ENCODE data around the gene PPP1R36. TPM values are rescaled to one million over a fixed set of nuclear protein-coding genes. Genes with fewer than 3 reads are reported as not detected.
"Not testable (repeated sequence)": the region's sequence is repeated elsewhere in the genome, so short reads cannot be mapped to it uniquely, and the experiment has no call there.

Gene PPP1R36
- polyA plus RNA-seq, 3 donors = 0.89 to 7.9 (median 1.0) TPM

DNA sequence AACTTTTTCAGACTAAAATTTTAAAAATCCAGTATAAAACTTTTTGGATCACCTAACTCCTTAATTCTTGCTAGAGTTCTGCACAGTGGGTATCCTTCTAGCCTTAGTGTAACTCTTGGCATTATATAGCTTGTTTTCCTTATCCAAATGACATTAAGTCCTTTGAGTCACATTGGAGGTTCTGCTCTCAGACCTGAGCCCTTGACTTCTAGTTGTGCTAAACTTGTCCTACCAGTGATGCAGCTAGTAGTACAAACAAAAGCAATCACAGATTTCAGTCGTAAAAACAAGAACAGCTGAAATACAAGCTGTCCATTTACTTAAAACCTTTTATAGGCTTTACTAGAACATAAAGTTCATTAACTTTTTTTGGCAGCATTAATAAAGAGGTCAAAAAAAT, 34.7 kb upstream of the PPP1R36 start:
- WGBS, 3 donors = 19 to 68% (median 65%) methylated on average over 1 of the region's 1 CpG
- no peak overlapping the region for H3K27ac ChIP-seq (ENCODE audit: low read depth, low read length)

DNA sequence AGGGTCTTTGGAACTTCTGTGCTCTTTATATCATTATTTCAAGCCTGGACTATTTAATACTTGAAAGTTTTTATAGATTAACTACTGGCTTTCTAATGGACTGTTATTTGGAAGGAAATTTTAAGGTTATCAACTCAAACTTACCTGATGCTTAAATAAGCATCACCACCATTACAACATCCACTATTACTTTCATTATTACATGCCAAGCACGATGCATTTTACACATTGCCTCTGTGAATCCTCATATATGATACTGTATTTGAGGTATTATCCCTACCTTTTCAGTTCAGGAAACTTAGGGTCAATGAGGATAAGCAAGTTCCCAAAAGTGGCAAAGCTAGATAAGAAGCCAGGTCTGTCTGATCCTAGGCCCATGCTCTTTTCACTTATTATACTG, 32.8 kb upstream of the PPP1R36 start:
- H3K27ac ChIP-seq (ENCODE audit: low read depth, low read length) = no peak overlapping the region
- 82 to 92% (median 83%) methylated on average over 1 of the region's 1 CpG for WGBS, 3 donors

- H3K27ac ChIP-seq (ENCODE audit: low read depth, low read length) = not testable (repeated sequence)
These were observed 32.1 kb upstream of the PPP1R36 start for GRCh38 chr14:64517667-64518066.

GRCh38 chr14:64518229-64518628, 31.5 kb upstream of the PPP1R36 start:
- H3K27ac ChIP-seq (ENCODE audit: low read depth, low read length) = no peak overlapping the region
- 58 to 78% (median 72%) methylated on average over 4 of the region's 4 CpGs for WGBS, 3 donors

More at GRCh38 chr14:64517667-64518066, 32.1 kb upstream of the PPP1R36 start:
- WGBS, 3 donors = 75 to 93% (median 81%) methylated on average over 6 of the region's 6 CpGs

GRCh38 chr14:64520699-64521098, 29.1 kb upstream of the PPP1R36 start:
- H3K27ac ChIP-seq (ENCODE audit: low read depth, low read length) = no peak overlapping the region
- WGBS, 3 donors = 92 to 100% (median 97%) methylated on average over 4 of the region's 4 CpGs

GRCh38 chr14:64522591-64523355, 27.0 kb upstream of the PPP1R36 start:
- WGBS, 3 donors = 86 to 91% (median 90%) methylated on average over 9 of the region's 9 CpGs
- H3K27ac ChIP-seq (ENCODE audit: low read depth, low read length) = no peak overlapping the region

DNA sequence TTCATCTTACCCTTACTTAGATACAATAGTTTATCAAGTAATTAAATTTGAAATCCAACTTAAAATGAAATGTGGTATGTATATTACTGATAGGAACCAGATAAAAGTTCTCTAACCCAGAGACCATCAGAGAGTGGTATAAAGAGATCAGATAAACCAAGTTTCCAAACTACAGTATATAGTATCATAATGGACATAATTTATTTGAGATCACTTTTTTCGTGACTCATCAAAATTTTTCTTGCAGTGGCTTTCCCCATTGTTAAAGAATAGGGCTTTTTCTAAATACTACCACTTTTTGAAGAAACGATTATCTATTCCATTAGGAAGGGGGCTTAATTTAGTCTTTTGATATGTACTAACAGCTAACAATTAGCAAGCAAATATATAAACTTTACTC, 24.4 kb upstream of the PPP1R36 start:
- H3K27ac ChIP-seq (ENCODE audit: low read depth, low read length) = no peak overlapping the region
- 91 to 95% (median 91%) methylated on average over 2 of the region's 2 CpGs for WGBS, 3 donors

- WGBS, 3 donors = 78 to 85% (median 79%) methylated on average over 2 of the region's 2 CpGs
- H3K27ac ChIP-seq (ENCODE audit: low read depth, low read length) = no peak overlapping the region
These were observed 18.2 kb upstream of the PPP1R36 start for GRCh38 chr14:64531567-64531966.

GRCh38 chr14:64536488-64537245, 13.1 kb upstream of the PPP1R36 start:
- H3K27ac ChIP-seq (ENCODE audit: low read depth, low read length) = no peak overlapping the region
- WGBS, 3 donors = 84 to 91% (median 88%) methylated on average over 4 of the region's 4 CpGs

GRCh38 chr14:64540208-64541202, 9.3 kb upstream of the PPP1R36 start, which contains the start of gene HSPA2:
HSPA2 (plus strand) TSS chr14:64540741; CDS start chr14:64540850, 109 bp downstream.
- 5 to 8% (median 8%) methylated on average over 79 of the region's 79 CpGs for WGBS, 3 donors
- H3K27ac ChIP-seq (ENCODE audit: low read depth, low read length) = no peak within 1 kb of the TSS

GRCh38 chr14:64541261-64541971, 8.3 kb upstream of the PPP1R36 start:
- WGBS, 3 donors = 17 to 26% (median 22%) methylated on average over 73 of the region's 73 CpGs
- H3K27ac ChIP-seq (ENCODE audit: low read depth, low read length) = no peak overlapping the region

DNA sequence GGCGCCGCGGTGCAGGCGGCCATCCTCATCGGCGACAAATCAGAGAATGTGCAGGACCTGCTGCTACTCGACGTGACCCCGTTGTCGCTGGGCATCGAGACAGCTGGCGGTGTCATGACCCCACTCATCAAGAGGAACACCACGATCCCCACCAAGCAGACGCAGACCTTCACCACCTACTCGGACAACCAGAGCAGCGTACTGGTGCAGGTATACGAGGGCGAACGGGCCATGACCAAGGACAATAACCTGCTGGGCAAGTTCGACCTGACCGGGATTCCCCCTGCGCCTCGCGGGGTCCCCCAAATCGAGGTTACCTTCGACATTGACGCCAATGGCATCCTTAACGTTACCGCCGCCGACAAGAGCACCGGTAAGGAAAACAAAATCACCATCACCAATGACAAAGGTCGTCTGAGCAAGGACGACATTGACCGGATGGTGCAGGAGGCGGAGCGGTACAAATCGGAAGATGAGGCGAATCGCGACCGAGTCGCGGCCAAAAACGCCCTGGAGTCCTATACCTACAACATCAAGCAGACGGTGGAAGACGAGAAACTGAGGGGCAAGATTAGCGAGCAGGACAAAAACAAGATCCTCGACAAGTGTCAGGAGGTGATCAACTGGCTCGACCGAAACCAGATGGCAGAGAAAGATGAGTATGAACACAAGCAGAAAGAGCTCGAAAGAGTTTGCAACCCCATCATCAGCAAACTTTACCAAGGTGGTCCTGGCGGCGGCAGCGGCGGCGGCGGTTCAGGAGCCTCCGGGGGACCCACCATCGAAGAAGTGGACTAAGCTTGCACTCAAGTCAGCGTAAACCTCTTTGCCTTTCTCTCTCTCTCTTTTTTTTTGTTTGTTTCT, 7.6 kb upstream of the PPP1R36 start:
- WGBS, 3 donors = 6 to 12% (median 11%) methylated on average over 61 of the region's 61 CpGs
- H3K27ac ChIP-seq (ENCODE audit: low read depth, low read length) = no peak overlapping the region

DNA sequence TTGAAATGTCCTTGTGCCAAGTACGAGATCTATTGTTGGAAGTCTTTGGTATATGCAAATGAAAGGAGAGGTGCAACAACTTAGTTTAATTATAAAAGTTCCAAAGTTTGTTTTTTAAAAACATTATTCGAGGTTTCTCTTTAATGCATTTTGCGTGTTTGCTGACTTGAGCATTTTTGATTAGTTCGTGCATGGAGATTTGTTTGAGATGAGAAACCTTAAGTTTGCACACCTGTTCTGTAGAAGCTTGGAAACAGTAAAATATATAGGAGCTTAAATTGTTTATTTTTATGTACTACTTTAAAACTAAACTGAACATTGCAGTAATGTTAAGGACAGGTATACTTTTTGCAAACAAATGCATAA, 6.9 kb upstream of the PPP1R36 start:
- 22 to 59% (median 59%) methylated on average over 4 of the region's 4 CpGs for WGBS, 3 donors
- H3K27ac ChIP-seq (ENCODE audit: low read depth, low read length) = no peak overlapping the region

DNA sequence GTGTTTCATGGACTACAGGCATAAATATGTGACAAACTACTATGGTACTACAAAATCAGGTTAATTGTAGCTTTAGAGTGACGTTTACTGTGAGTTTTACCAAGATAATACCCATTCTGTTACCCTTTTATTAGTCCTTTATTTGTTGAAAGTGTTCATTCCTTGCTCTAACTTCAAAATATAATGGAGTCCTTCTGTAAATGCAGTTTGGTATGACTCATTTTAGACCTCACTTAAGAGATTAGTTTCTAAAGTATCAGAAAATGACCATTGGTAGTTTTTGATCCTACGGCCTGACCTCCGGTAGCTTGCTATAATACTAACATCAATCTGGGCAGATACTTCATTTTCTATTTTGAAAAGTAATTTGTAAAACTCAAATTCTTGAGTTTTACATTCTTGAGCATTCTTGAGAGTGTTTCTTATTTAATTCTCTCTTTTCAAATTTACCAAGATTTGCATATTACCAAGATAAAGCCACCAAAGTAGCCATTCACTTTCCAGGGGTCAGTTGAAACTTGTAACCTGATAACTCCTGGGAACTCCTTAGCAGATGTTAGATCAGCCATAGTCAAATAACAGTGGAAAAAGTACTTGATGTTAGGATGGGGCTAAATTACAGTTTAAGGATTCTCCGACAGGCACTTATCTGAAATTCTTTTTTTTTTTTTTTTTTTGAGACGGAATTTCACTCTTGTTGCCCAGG, 5.0 kb upstream of the PPP1R36 start:
- no peak overlapping the region for H3K27ac ChIP-seq (ENCODE audit: low read depth, low read length)
- WGBS, 3 donors = 75 to 76% (median 75%) methylated on average over 5 of the region's 5 CpGs

DNA sequence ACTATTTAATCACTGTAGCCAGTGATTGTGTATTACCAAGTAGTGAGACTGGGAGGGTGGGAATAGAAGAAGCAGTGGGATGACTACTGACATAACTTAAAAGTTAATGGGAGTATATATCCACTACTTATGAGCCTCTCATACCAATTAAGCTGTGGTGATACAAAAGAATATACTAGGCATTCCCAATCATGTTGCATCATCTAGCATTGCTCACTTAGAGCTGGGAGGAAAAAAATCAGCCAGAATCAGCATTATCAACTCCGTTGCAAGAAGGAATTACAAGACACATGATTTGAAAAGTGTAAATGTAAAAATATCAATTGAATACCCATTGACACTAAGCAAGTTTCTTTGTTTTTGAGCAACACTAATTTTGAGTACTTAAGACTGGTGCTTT, 745 bp upstream of the PPP1R36 start:
- no peak overlapping the region for H3K27ac ChIP-seq (ENCODE audit: low read depth, low read length)
- 72 to 89% (median 77%) methylated on average over 1 of the region's 1 CpG for WGBS, 3 donors

DNA sequence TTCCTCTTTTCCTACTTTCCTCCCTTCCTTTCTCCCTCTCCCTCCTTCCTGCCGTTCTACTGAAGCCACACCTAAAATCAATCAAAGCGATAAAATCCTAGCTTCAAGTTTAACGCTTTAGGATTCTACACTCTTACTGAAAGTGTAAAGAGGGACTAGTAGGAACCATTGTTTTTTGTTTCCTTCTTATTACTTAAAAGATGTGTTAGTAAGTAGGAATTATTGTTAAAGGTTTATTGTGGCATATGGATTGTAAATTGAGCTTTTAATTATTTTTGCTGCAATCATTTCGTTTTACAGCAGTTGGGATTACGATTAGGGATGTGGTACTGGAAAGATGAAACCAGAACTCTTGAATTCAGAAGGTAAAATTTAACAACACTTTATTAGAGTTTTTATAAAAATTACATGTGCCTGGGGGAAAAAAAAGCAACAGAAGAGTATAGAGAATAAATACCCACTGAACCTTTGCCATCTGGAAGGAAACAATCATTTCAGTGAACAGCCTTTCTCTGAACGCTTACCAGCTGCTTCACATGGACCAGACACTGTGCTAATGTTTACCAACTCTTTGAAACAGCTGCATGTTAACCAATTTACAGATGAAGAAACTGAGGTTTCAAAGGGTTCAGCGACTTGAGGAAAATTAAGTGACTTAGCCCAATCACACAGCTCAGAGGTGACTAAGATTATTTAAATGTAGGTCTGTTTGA, 1.0 kb downstream of the PPP1R36 start:
- H3K27ac ChIP-seq (ENCODE audit: low read depth, low read length) = no peak overlapping the region
- WGBS, 3 donors = 33 to 57% (median 52%) methylated on average over 7 of the region's 7 CpGs

Measured in adipose tissue (tissue), 3 donors.